Psoas muscle (tissue), 8 donors: Measurements from ENCODE around the gene HMGCR. TPM values are rescaled to one million over a fixed set of nuclear protein-coding genes. Genes with fewer than 3 reads are reported as not detected.

Experiments used
- ATAC-seq, 4 donors: fragments of 200-7000 bp; cut with Tn5 transposase; one replicate each; pipeline ENCODE4 v1.9.1; 2020; ENCODE audit warnings: moderate library complexity in 3 of 4, mild to moderate bottlenecking in 2 of 4
- DNase-seq, 2 donors: peaks; one replicate each; pipeline ENCODE4 v3.0.0-alpha.2; 2020
- H3K27ac ChIP-seq: fragments of 200-600 bp; one replicate; pipeline ENCODE4 v1.8.0; 2022
- H3K27me3 ChIP-seq, 3 donors: fragments of 200-600 bp in 1 of 3; one replicate each; pipeline versions ENCODE4 v1.6.1 to v1.8.0; 2013 to 2022; ENCODE audit warnings: low read length in 2 of 3, mild to moderate bottlenecking in 2 of 3, moderate library complexity in 1 of 3; ENCODE audit not compliant: insufficient read depth in 3 of 3
- H3K36me3 ChIP-seq, 2 donors: fragments of 200-600 bp in 1 of 2; one replicate each; pipeline versions ENCODE4 v1.6.1 to v1.8.0; 2013 to 2022; ENCODE audit warnings: low read depth in 1 of 2, mild to moderate bottlenecking in 1 of 2, moderate library complexity in 1 of 2; ENCODE audit not compliant: insufficient read depth in 1 of 2
- H3K4me1 ChIP-seq: fragments of 200-600 bp; one replicate; pipeline ENCODE4 v1.8.0; 2022
- H3K4me3 ChIP-seq: fragments of 200-600 bp; one replicate; pipeline ENCODE4 v1.8.0; 2022; ENCODE audit warnings: mild to moderate bottlenecking
- H3K9me3 ChIP-seq: fragments of 200-600 bp; one replicate; pipeline ENCODE4 v1.8.0; 2022
- CTCF ChIP-seq: fragments of 200-600 bp; IDR thresholded peaks from one replicate; pipeline ENCODE4 v1.8.0; 2022; ENCODE audit warnings: antibody characterized with exemption
- WGBS, 3 donors: extraction: QIAGEN DNeasy Blood & Tissue Kit; methylation state at CpG; one replicate each; pipeline versions ENCODE4 v1.1.6 to v1.1.7; 2013; 5-methylcytosine and 5-hydroxymethylcytosine counted together
- intact Hi-C, 2 donors: fragments of 100-400 bp; cut with DNase I; formaldehyde crosslinking; loops; one replicate each; pipeline versions ENCODE4 v1.11.0 to v1.14.2; 2022
- polyA plus RNA-seq, 3 donors: library from polyadenylated mRNA; stranded (reverse); fragments of 200-250 nt; gene quantifications; one replicate each; pipeline ENCODE4 v1.2.3, GENCODE V29; 2013
- total RNA-seq, 4 donors: library from RNA; stranded (reverse); fragmentation: NEBNext Ultra II Directional in 2 of 4; extraction: Animal tissue kit (Norgen Biotek cat#: 25700) in 2 of 4; gene quantifications; one replicate each; pipeline versions ENCODE4 v1.2.1 to v1.2.4, GENCODE V29; 2021 to 2023
- donor health status: healthy with polysubstance abuse.
- donor health status: DM: no; HTN: no; CAD: no; lungs with moderate emphysema.
- donor health status: Bipolar disorder and iron deficiency.
- donor health status: healthy.
- donor health status: DM: yes; HTN: yes; CAD: no.
- donor health status: DM: no; HTN: no; CAD: no.
- donor health status: DM: no; HTN: no; CAD: no.
- donor health status: DM: yes; HTN: yes; CAD: no.

Gene HMGCR
- total and polyA plus RNA-seq, 7 donors = 2.9 to 11.7 (median 6.3) TPM

- Histone ChIP-seq H3K27me3 (no peaks in the 10 kb centered on the region), H3K9me3 (no peaks in the 10 kb centered on the region), H3K4me1 (no peaks in the 10 kb centered on the region), H3K36me3 (peaks cover 3 to 87% of the 10 kb centered on the region in 2 donors), H3K4me3 (no peak overlapping the region), H3K27ac (no peak overlapping the region)
- ATAC-seq (no peak), DNase-seq (no peak)
- WGBS, 3 donors = 98 to 100% (median 99%) methylated on average over 4 of the region's 4 CpGs
- no peak for TF ChIP-seq CTCF
- intact Hi-C loops = no loop called here
Measured at GRCh38 chr5:75375414-75375813, 38.4 kb downstream of the HMGCR start.

- Histone ChIP-seq H3K9me3 (no peaks in the 10 kb centered on the region), H3K36me3 (peaks cover 10 to 93% of the 10 kb centered on the region in 2 donors), H3K27me3 (no peaks in the 10 kb centered on the region), H3K4me1 (no peaks in the 10 kb centered on the region), H3K27ac (no peak overlapping the region), H3K4me3 (no peak overlapping the region)
- intact Hi-C loops = no loop called here
- WGBS, 3 donors = 89 to 98% (median 95%) methylated on average over 1 of the region's 1 CpG
- no peak for TF ChIP-seq CTCF
- ATAC-seq (no peak), DNase-seq (no peak)
Measured at GRCh38 chr5:75380099-75380498, 43.1 kb downstream of the HMGCR start.

- no peak for DNase-seq
- TF ChIP-seq CTCF = no peak
- no peak for ATAC-seq
- H3K27me3 ChIP-seq = no peaks in the 10 kb centered on the region
- H3K9me3 ChIP-seq = no peaks in the 10 kb centered on the region
- intact Hi-C loops = no loop called here
- 68 to 87% (median 76%) methylated on average over 4 of the region's 4 CpGs for WGBS, 3 donors
- no peaks in the 10 kb centered on the region for H3K4me1 ChIP-seq
- peaks cover 8 to 100% of the 10 kb centered on the region in 2 donors for H3K36me3 ChIP-seq
- no peak overlapping the region for H3K4me3 ChIP-seq
- H3K27ac ChIP-seq = no peak overlapping the region
Measured at GRCh38 chr5:75381456-75381855, 44.4 kb downstream of the HMGCR start.

GRCh38 chr5:75384218-75384617 is 47.2 kb downstream of the HMGCR start:
- H3K36me3 ChIP-seq = peaks cover 11 to 99% of the 10 kb centered on the region in 2 donors
- ATAC-seq (no peak), DNase-seq (no peak)
- H3K4me3 ChIP-seq = no peak overlapping the region
- H3K27me3 ChIP-seq = no peaks in the 10 kb centered on the region
- intact Hi-C loops = no loop called here
- H3K4me1 ChIP-seq = no peaks in the 10 kb centered on the region
- no peak for TF ChIP-seq CTCF
- no peaks in the 10 kb centered on the region for H3K9me3 ChIP-seq
- H3K27ac ChIP-seq = no peak overlapping the region
- WGBS, 3 donors = 43 to 60% (median 50%) methylated on average over 1 of the region's 1 CpG

GRCh38 chr5:75387806-75388205 is 50.8 kb downstream of the HMGCR start:
- Histone ChIP-seq H3K36me3 (peaks cover 3 to 81% of the 10 kb centered on the region in 2 donors), H3K4me1 (no peaks in the 10 kb centered on the region), H3K9me3 (no peaks in the 10 kb centered on the region), H3K27ac (no peak overlapping the region), H3K4me3 (no peak overlapping the region), H3K27me3 (no peaks in the 10 kb centered on the region)
- no peak for ATAC-seq
- no peak for DNase-seq
- intact Hi-C loops = no loop called here
- no peak for TF ChIP-seq CTCF
- 86 to 97% (median 95%) methylated on average over 6 of the region's 6 CpGs for WGBS, 3 donors
